ENCODE results near the gene LOXL1. TPM values are rescaled to one million over a fixed set of nuclear protein-coding genes. Genes with fewer than 3 reads are reported as not detected.

The LOXL1 gene
- total RNA-seq, 1 donor from 2014 or later: 280 TPM

DNA sequence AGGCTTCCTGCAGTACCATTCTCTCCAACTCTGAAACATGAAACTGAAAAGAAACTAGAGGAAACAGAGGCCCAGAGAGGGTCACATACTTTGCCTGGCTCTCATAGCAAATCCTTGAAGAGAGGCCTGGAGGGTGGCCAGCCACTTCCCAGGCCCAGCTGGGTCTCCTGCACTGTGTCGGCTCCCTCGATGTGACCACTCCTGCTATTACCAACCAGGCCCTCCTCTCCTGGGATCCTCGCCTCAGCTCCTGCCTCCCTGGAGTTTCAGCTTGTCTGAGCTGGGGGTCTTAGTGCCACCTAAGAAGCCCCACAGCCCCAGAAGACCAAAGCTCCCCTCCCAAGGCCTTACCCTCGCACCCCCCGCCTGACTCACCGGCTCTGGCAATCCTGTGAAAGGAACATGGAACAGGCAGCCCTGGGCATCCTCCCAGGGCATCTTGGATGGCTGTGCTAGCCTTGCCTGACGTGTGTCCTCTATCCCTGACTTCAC lies 4.6 kb downstream of the LOXL1 start:
- H3K4me1 Mint-ChIP-seq (ENCODE audit: low read depth, unreplicated experiment): peaks cover 58% of the 10 kb centered on the region
- Histone ChIP-seq H3K9ac (ENCODE audit: low read length) (peak overlapping the region; percentile 87), H4K20me1 (ENCODE audit: insufficient read depth, low read length) (peaks cover 68% of the 10 kb centered on the region), H3K27ac (ENCODE audit: low read depth, low read length) (peak overlapping the region; percentile 94), H3K36me3 (ENCODE audit: insufficient read depth, low read length) (peaks cover 4% of the 10 kb centered on the region), H3K4me2 (ENCODE audit: low read length) (peak overlapping the region; percentile 94), H3K9me3 (ENCODE audit: insufficient read depth, low read depth, low read length) (no peaks in the 10 kb centered on the region), H2AFZ (ENCODE audit: low read depth, low read length) (no peak overlapping the region), H3K4me1 (ENCODE audit: insufficient read depth, low read length) (peaks cover 60% of the 10 kb centered on the region), H3K79me2 (ENCODE audit: insufficient read depth, low read length) (peaks cover 98% of the 10 kb centered on the region), H3K27me3 (ENCODE audit: insufficient read depth, low read length) (no peaks in the 10 kb centered on the region), H3K4me3 (ENCODE audit: insufficient read depth, low read depth, low read length) (peak overlapping the region; percentile 9)
- peak overlapping the region; percentile 92 for H3K27ac Mint-ChIP-seq (ENCODE audit: unreplicated experiment)
- H3K4me3 Mint-ChIP-seq (ENCODE audit: unreplicated experiment): peak overlapping the region; percentile 93
- H3K9me3 Mint-ChIP-seq (ENCODE audit: unreplicated experiment): no peaks in the 10 kb centered on the region
- H3K27me3 Mint-ChIP-seq (ENCODE audit: low read depth, unreplicated experiment): no peaks in the 10 kb centered on the region
- peaks cover 23% of the 10 kb centered on the region for H3K36me3 Mint-ChIP-seq (ENCODE audit: low read depth, unreplicated experiment)
- peak; percentile 65 for DNase-seq (ENCODE audit: low read depth)
- no peak for FAIRE-seq
- no peak for TF ChIP-seq EZH2 (IDR thresholded peaks at IDR 0.05; ENCODE audit: insufficient read depth, low read length)
- TF ChIP-seq, protein P1, sequence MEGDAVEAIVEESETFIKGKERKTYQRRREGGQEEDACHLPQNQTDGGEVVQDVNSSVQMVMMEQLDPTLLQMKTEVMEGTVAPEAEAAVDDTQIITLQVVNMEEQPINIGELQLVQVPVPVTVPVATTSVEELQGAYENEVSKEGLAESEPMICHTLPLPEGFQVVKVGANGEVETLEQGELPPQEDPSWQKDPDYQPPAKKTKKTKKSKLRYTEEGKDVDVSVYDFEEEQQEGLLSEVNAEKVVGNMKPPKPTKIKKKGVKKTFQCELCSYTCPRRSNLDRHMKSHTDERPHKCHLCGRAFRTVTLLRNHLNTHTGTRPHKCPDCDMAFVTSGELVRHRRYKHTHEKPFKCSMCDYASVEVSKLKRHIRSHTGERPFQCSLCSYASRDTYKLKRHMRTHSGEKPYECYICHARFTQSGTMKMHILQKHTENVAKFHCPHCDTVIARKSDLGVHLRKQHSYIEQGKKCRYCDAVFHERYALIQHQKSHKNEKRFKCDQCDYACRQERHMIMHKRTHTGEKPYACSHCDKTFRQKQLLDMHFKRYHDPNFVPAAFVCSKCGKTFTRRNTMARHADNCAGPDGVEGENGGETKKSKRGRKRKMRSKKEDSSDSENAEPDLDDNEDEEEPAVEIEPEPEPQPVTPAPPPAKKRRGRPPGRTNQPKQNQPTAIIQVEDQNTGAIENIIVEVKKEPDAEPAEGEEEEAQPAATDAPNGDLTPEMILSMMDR (IDR thresholded peaks at IDR 0.05; ENCODE audit: insufficient read depth, low read depth, low read length): no peak

DNA sequence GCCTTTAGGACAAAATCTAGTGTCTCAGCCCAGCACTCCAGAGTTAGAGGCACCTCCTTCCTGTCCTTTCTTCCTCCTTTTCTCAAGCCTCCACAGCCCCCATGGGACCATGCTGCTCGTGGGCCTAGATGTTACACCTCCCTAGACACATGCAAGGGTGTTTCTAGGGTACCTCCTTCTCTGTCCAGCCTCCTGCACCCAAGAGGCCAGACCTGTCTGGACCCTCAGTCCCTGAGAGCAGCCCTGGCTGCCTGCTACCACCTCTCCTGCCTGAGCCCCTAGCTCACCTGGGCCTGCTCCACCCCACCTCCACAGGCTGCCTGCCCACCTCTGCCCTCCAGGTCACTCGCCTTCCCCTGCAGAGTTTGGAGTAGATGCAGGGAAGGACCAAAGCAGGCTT lies 5.2 kb downstream of the LOXL1 start:
- FAIRE-seq (no peak), DNase-seq (ENCODE audit: low read depth) (no peak)
- peaks cover 4% of the 10 kb centered on the region for H3K36me3 ChIP-seq (ENCODE audit: insufficient read depth, low read length)
- H3K27ac ChIP-seq (ENCODE audit: low read depth, low read length): peak overlapping the region; percentile 94
- peaks cover 98% of the 10 kb centered on the region for H3K79me2 ChIP-seq (ENCODE audit: insufficient read depth, low read length)
- no peaks in the 10 kb centered on the region for H3K9me3 ChIP-seq (ENCODE audit: insufficient read depth, low read depth, low read length)
- H3K4me1 ChIP-seq (ENCODE audit: insufficient read depth, low read length): peaks cover 63% of the 10 kb centered on the region
- no peaks in the 10 kb centered on the region for H3K9me3 Mint-ChIP-seq (ENCODE audit: unreplicated experiment)
- peak overlapping the region; percentile 87 for H3K9ac ChIP-seq (ENCODE audit: low read length)
- peaks cover 23% of the 10 kb centered on the region for H3K36me3 Mint-ChIP-seq (ENCODE audit: low read depth, unreplicated experiment)
- H2AFZ ChIP-seq (ENCODE audit: low read depth, low read length): no peak overlapping the region
- no peaks in the 10 kb centered on the region for H3K27me3 ChIP-seq (ENCODE audit: insufficient read depth, low read length)
- peak overlapping the region; percentile 93 for H3K4me3 Mint-ChIP-seq (ENCODE audit: unreplicated experiment)
- H3K27me3 Mint-ChIP-seq (ENCODE audit: low read depth, unreplicated experiment): no peaks in the 10 kb centered on the region
- TF ChIP-seq, protein P1 (IDR thresholded peaks at IDR 0.05; ENCODE audit: insufficient read depth, low read depth, low read length): no peak
- TF ChIP-seq EZH2 (IDR thresholded peaks at IDR 0.05; ENCODE audit: insufficient read depth, low read length): no peak
- H3K27ac Mint-ChIP-seq (ENCODE audit: unreplicated experiment): peak overlapping the region; percentile 92
- H3K4me3 ChIP-seq (ENCODE audit: insufficient read depth, low read depth, low read length): no peak overlapping the region
- peaks cover 74% of the 10 kb centered on the region for H4K20me1 ChIP-seq (ENCODE audit: insufficient read depth, low read length)
- H3K4me2 ChIP-seq (ENCODE audit: low read length): peak overlapping the region; percentile 94
- peaks cover 62% of the 10 kb centered on the region for H3K4me1 Mint-ChIP-seq (ENCODE audit: low read depth, unreplicated experiment)

All from astrocyte (in vitro differentiated cells and primary cell).